GM19035 (cell line): ENCODE measurements around the gene SPHKAP.
"Not testable (repeated sequence)": the region's sequence is repeated elsewhere in the genome, so short reads cannot be mapped to it uniquely, and the experiment has no call there.

ENCODE experiments used
- ATAC-seq: cut with Tn5 transposase; IDR thresholded peaks from one replicate; pipeline ENCODE4 v1.9.1; 2021; ENCODE audit not compliant: unreplicated experiment

SPHKAP gene

GRCh38 chr2:228094377-228094921 lies 87.0 kb downstream of the SPHKAP start:
- no peak for ATAC-seq

DNA sequence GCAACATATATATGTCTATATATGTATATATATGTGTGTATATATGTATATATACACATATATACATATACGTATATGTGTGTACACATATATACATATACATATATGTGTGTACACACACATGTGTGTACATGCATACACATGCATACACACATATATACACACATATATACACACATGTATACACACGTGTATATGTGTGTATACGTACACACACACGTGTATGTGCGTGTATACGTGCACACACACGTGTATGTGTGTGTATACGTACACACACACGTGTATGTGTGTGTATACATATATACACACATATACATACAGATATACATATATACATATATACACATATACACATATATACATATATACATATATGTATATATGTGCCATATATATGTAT lies 89.4 kb downstream of the SPHKAP start:
- no peak for ATAC-seq

DNA sequence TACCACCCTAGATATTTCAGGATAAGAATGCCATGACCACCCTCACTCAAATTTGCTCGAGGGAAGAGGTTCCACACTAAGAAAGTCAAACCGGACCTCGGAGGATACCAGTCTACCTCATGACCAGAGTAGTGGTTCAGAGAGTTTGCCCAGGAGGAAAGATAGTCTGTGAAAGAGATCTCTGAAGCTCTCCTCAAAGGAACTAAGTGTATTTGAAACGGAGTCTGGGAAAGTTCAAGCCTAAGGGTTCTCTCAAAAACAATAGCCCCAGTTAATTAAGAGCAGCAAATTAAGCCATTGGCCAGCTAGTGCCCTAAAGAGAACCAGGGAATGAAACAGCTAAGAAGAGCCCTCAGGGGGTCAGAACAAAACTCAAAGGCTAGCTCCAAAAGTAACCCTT lies 94.9 kb downstream of the SPHKAP start:
- no peak for ATAC-seq

GRCh38 chr2:228084717-228085116 lies 96.8 kb downstream of the SPHKAP start:
- no peak for ATAC-seq

DNA sequence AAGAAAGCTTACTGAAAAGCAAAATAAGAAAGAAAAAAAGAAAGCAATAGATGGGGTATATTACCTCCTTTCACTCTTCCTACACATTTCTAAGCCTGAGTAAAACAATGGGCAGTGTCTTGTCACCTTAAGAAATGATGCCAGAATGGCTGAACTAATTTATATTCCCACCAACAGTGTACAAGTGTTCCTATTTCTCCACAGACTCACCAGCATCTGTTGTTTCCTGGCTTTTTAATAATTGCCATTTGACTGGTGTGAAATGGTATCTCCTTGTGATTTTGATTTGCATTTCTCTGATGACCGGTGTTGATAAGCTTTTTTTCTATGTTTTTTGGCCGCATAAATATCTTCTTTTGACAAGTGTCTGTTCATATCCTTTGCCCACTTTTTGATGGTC lies 98.4 kb downstream of the SPHKAP start:
- no peak for ATAC-seq

DNA sequence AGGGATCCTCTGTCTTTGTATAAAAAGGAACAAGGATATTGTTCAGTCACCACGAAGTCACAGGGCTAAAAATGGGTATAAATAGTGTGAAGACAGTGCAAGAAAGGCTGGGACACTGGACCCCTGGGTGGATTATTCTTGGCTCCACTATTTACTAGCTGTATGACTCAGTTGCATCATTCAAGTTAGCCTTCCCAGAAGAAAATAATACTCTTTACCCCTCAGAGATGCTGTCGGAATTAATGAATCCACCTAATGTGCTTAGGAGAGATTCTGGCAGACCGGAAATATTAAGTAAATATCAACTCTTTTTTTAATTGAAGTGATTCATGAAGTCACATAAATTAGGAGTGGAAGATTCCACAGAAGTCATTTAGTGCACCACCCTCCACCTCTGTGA lies 98.9 kb downstream of the SPHKAP start:
- no peak for ATAC-seq

DNA sequence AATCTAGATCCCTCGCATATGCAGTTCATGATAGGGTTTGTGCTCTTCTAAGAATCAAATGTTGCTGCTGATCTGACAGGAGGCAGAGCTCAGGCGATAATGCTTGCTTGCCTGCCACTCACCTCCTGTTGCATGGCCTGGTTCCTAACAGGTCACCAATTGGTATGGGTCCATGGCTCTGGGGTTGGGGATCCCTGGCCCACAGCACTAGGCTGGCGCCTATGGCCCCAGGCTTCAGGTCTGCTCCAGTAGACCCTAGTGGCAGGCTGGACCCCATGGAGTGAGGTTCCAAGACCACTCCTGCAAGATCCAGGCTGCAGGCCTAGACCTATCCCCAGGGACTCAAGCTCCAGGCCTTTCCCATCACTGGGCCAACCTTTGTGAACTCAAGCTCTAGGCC lies 102.3 kb downstream of the SPHKAP start:
- ATAC-seq, result no peak

DNA sequence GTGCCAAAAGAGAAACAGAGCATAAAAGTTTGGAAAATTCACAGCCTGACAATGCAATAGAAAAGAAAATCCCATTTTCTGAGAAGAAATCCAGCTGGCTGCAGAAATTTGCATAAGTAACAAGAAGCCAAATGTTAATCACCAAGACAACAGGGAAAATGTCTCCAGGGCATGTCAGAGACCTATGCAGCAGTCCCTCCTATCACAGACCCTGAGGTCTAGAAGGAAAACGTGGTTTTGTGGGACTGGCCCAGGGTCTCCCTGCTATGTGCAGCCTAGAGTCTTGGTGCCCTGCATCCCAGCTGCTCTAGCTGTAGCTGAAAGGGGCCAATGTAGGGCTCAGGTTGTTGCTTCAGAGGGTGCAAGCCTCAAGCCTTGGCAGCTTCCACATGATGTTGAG lies 104.8 kb downstream of the SPHKAP start:
- not testable (repeated sequence) for ATAC-seq

- ATAC-seq, result no peak
Measured at GRCh38 chr2:228072669-228073068, 108.8 kb downstream of the SPHKAP start.

- ATAC-seq, result no peak
Measured at GRCh38 chr2:228067309-228067708, 114.2 kb downstream of the SPHKAP start.

DNA sequence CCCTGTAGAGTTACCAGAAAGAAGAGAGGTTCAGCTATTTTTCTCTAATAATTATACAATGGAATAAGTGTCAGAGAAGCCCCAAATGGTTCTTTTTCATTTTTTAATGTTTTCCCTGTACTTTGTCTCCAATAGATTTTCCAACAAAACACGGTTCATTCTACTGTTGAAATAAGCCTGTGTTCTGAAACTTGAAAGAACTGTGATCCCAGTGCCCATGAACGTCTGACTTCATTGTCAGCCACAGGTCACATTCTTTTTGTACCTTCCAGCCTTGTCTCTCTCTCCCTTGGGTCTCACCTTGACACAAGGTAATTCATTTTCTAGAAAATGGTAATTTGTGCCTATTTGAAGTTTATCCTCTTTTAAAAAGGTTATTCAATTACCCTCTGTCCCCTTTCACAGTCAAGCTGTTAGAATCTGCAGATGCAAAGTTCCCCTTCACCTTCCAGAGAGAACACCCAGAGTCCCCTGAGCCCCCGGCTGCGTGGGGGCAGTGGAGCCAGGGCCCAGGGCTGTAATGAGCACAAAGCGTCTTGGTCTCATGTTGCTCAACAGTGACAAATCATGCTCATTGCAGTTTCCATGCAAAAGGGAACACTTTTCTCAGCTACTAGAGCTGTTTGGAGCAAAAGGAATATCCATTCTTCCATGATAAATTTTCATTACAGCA lies 115.2 kb downstream of the SPHKAP start:
- ATAC-seq, result no peak

GRCh38 chr2:228065686-228066085 lies 115.8 kb downstream of the SPHKAP start:
- ATAC-seq, result no peak

DNA sequence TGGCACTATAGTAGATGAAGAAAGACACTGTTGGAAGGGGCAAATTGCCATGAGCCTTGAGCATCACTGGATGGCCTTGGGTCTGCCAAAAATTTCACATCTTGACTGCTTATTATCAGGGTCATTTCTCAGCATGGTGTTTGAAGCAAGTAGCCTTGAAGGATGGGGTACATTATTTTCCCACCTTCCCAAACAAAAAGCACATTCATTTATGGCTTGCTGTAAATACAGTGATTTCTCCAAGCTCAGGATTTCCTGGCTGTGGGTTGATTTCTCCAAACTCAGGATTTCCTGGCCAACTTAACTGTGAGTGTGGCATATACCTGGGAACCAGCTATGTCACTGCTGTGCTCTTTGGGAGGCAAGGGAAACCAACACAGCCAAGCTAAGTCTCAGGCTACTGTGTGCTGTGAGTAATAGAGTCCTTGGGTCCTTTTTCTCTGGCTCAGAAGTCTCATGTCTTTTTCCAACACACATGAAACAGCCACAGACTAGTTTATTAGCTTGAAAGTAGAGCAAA lies 116.6 kb downstream of the SPHKAP start:
- ATAC-seq, result no peak

GRCh38 chr2:228064024-228064423 lies 117.5 kb downstream of the SPHKAP start:
- no peak for ATAC-seq

DNA sequence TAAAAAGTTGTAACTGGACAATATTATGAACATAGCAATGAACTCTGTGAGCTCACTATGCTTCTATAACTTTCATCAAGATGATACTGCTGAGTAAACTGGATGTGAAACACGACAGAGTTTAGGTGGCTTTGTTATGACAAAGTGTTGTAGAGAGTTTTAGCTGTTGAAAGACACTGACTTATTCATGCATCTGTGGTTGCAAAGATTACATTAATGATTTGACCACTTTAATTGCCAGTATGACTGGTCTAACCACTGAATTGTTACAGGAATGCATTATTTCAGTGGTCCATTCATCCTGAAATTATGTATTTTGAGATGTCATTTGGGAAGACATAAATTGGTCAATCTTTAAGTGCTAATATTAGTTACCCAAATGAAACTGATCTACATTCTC lies 117.9 kb downstream of the SPHKAP start:
- ATAC-seq, result no peak

- no peak for ATAC-seq
Measured at GRCh38 chr2:228059735-228060134, 121.8 kb downstream of the SPHKAP start.

GRCh38 chr2:228056293-228057097 lies 125.0 kb downstream of the SPHKAP start:
- ATAC-seq, result no peak

- ATAC-seq, result peak; percentile 56
Measured at GRCh38 chr2:228048838-228049490, 132.5 kb downstream of the SPHKAP start.

DNA sequence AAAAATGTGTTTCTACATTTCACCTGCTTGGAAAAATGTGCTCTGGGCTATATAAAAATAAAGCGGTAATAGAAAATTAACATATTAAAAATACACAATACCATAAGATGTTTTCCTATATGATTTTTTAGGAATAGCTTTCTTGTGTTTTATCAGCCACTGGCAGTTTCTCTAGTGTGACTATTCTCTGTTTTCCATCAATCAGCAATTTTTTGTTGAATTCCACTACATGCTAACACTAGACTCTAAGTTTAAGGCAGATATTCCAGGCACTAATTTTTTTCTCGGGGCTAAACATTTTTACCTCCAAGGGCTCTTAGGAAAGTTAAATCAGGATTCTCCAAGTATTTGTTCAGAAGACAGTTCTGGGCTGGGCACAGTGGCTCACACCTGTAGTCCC lies 140.5 kb downstream of the SPHKAP start:
- no peak for ATAC-seq

- ATAC-seq, result peak; percentile 89
Measured at GRCh38 chr2:228039752-228040534, 141.5 kb downstream of the SPHKAP start.

GRCh38 chr2:228038967-228039366 lies 142.5 kb downstream of the SPHKAP start:
- no peak for ATAC-seq
